ENCODE results near the gene DRD4. TPM values are rescaled to one million over a fixed set of nuclear protein-coding genes. Genes with fewer than 3 reads are reported as not detected.

The DRD4 gene
- polyA plus RNA-seq, 1 donor (not counting 4 experiments of a cell fraction or from before 2014, with no cell fraction given): not detected

GRCh38 chr11:614623-615503, 22.2 kb upstream of the DRD4 start:
- peaks cover 2% of the 10 kb centered on the region for H3K79me2 ChIP-seq (ENCODE audit: control insufficient read depth, insufficient read depth, low read length)
- peaks cover 15% of the 10 kb centered on the region for H4K20me1 ChIP-seq (ENCODE audit: control insufficient read depth, extremely low read depth, insufficient read depth, low read length)
- H3K27ac ChIP-seq (ENCODE audit: control insufficient read depth, insufficient read depth, low read length): peak overlapping the region; percentile 80
- peak overlapping the region; percentile 83 for H3K9ac ChIP-seq (ENCODE audit: control insufficient read depth, extremely low read depth, insufficient read depth, low read length)
- peaks cover 25% of the 10 kb centered on the region for H3K4me1 ChIP-seq (ENCODE audit: control insufficient read depth, extremely low read depth, insufficient read depth, low read length)
- dilution Hi-C loops (cut with MboI; ENCODE audit: extremely low pct_ligation_motif_present, low sequenced_read_pairs): no loop called here
- TF ChIP-seq EZH2 (IDR thresholded peaks at IDR 0.05; ENCODE audit: low read length) (no peak), CTCF (optimal IDR thresholded peaks at IDR 0.05 in 1 of 3, IDR thresholded peaks at IDR 0.05 in 1 of 3, conservative IDR thresholded peaks at IDR 0.05 in 1 of 3; ENCODE audit: extremely low read depth in 1 of 3, insufficient read depth in 2 of 3, low read length in 3 of 3) (no peak)
- H3K9me1 ChIP-seq (ENCODE audit: control insufficient read depth, extremely low read depth, insufficient read depth, low read length): no peaks in the 10 kb centered on the region
- H3K36me3 ChIP-seq (ENCODE audit: control insufficient read depth in 2 of 2, extremely low read depth in 1 of 2, insufficient read depth in 2 of 2, low read length in 2 of 2): peaks cover 19 to 32% of the 10 kb centered on the region in 2 experiments
- no peak for DNase-seq (ENCODE audit: low read depth, low spot score)
- H3K4me2 ChIP-seq (ENCODE audit: control insufficient read depth, extremely low read depth, insufficient read depth, low read depth, low read length): peak overlapping the region; percentile 90
- H3K4me3 ChIP-seq (ENCODE audit: control insufficient read depth in 2 of 3, extremely low read depth in 1 of 3, insufficient read depth in 2 of 3, low read depth in 1 of 3, low read length in 3 of 3): peak overlapping the region; percentile 58 to 81 (median 76)
- FAIRE-seq: no peak
- H3K9me3 ChIP-seq (ENCODE audit: control insufficient read depth, low read depth, low read length): no peaks in the 10 kb centered on the region
- H2AFZ ChIP-seq (ENCODE audit: control insufficient read depth, low read length): no peak overlapping the region
- H3K27me3 ChIP-seq (ENCODE audit: control insufficient read depth, extremely low read depth, insufficient read depth, low read length): no peaks in the 10 kb centered on the region

- Histone ChIP-seq H3K36me3 (ENCODE audit: control insufficient read depth in 2 of 2, extremely low read depth in 1 of 2, insufficient read depth in 2 of 2, low read length in 2 of 2) (peaks cover 14 to 23% of the 10 kb centered on the region in 2 experiments), H3K9ac (ENCODE audit: control insufficient read depth, extremely low read depth, insufficient read depth, low read length) (peak within 1 kb of the TSS; percentile 83), H3K27ac (ENCODE audit: control insufficient read depth, insufficient read depth, low read length) (peak within 1 kb of the TSS; percentile 80), H3K9me1 (ENCODE audit: control insufficient read depth, extremely low read depth, insufficient read depth, low read length) (no peaks in the 10 kb centered on the region), H3K27me3 (ENCODE audit: control insufficient read depth, extremely low read depth, insufficient read depth, low read length) (no peaks in the 10 kb centered on the region), H4K20me1 (ENCODE audit: control insufficient read depth, extremely low read depth, insufficient read depth, low read length) (peaks cover 15% of the 10 kb centered on the region), H3K4me1 (ENCODE audit: control insufficient read depth, extremely low read depth, insufficient read depth, low read length) (peaks cover 25% of the 10 kb centered on the region), H2AFZ (ENCODE audit: control insufficient read depth, low read length) (no peak within 1 kb of the TSS), H3K9me3 (ENCODE audit: control insufficient read depth, low read depth, low read length) (no peaks in the 10 kb centered on the region), H3K4me2 (ENCODE audit: control insufficient read depth, extremely low read depth, insufficient read depth, low read depth, low read length) (peak within 1 kb of the TSS; percentile 90), H3K4me3 (ENCODE audit: control insufficient read depth in 2 of 3, extremely low read depth in 1 of 3, insufficient read depth in 2 of 3, low read depth in 1 of 3, low read length in 3 of 3) (peak within 1 kb of the TSS; percentile 58 to 81 (median 76)), H3K79me2 (ENCODE audit: control insufficient read depth, insufficient read depth, low read length) (peaks cover 2% of the 10 kb centered on the region)
- TF ChIP-seq CTCF (optimal IDR thresholded peaks at IDR 0.05 in 1 of 3, IDR thresholded peaks at IDR 0.05 in 1 of 3, conservative IDR thresholded peaks at IDR 0.05 in 1 of 3; ENCODE audit: extremely low read depth in 1 of 3, insufficient read depth in 2 of 3, low read length in 3 of 3) (no peak), EZH2 (IDR thresholded peaks at IDR 0.05; ENCODE audit: low read length) (no peak)
- FAIRE-seq: no peak
- dilution Hi-C loops (cut with MboI; ENCODE audit: extremely low pct_ligation_motif_present, low sequenced_read_pairs): no loop called here
- DNase-seq (ENCODE audit: low read depth, low spot score): no peak
Measured at GRCh38 chr11:615504-616319, 21.4 kb upstream of the DRD4 start, which contains the start of gene IRF7. Gene IRF7 (minus strand): TSS chr11:615950. CDS start chr11:615364, 586 bp downstream.
